Ramos (cell line): ENCODE data around the gene RB1.
"Not testable (repeated sequence)": the region's sequence is repeated elsewhere in the genome, so short reads cannot be mapped to it uniquely, and the experiment has no call there.

Experiments used
- in situ Hi-C: fragments of 300-500 bp; cut with MboI; formaldehyde crosslinking; loops from one replicate; pipeline ENCODE4 v1.14.3; 2022; ENCODE audit warnings: low sequenced_read_pairs; ENCODE audit not compliant: unreplicated experiment

RB1 gene

DNA sequence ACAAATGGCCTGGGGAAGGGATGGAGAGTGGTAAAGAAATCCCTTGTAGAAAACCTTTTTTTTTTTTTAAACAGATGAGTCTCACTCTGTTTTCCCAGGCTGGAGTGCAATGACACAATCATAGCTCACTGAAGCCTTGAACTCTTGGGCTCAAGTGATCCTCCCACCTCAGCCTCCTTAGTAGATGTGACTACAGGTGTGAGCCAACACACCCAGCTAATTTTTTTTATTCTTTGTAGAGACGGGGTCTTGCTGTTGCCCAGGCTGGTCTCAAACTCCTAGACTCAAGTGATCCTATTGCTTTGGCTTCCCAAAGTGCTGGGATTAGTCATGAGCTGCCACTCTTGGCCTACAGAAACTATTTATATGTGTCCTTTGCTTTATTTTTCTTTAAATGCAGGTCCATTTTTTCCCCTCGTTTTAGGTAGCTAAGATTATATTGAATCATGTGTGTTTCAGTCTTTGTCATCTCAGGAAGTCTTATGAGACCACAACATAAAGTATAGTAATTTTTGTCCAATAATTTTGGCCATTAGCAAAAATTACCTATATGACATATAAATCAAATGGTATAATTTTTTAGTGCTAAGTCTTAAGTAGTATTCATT lies 98.9 kb downstream of the RB1 start:
- in situ Hi-C loops = no loop called here

DNA sequence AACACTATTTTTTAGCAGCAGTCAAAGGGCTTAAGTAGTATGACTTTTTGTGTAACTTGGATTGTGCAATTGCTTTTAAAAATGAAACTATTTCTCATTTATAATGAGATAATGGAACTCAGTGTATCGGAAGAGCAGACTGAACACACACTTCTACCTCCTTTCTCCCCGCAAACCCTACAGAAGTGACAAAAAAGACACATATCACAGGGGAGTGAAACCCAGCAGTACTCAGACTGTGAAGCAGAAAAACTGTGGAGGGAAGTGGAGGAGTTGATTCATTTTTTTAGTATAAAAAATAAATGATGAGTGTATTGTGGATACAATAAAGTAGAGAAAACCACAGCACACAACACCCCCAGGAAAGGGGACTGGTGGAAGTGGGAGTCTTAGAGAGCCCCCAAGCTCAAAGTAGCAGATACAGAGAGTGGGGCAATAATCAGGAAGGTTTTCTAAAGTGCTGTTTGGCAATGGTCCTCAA lies 99.6 kb downstream of the RB1 start:
- in situ Hi-C loops = no loop called here

DNA sequence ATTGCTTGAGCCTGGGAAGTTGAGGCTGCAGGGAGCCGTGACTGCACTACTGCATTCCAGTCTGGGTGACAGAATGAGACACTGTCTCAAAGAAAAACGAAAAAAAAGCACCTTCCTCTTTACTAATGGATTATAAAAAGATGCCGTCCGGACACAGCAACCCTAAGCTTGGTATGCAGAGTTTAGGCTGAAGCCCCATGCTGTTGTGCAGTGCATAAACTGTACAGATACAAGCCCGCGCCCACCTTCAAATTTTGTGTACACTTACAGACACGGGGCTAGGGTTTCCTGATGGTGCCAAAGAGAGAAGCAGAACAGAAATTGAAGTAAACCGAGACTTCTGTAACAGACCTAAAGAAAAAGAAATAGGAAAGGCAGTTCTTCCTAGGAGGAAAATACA lies 100.4 kb downstream of the RB1 start:
- in situ Hi-C loops = no loop called here

DNA sequence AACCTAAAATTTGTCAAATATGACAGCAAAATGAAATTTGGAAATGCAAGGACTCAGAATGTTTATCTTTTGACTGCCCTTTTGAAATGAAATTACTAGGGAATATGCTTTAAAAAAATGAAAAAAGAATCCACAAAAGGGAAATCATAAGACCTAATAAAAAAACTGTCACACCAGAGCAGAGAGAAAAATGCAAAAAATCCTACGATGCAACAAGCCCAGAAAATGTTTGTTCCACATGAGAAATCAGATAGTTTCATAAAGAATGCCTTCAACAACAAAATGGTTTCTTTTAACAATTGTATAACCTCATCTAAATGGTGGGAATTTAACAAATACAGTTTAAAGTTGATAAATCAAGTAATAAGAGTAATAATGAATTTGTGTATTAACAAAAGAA lies 101.4 kb downstream of the RB1 start:
- in situ Hi-C loops = no loop called here

DNA sequence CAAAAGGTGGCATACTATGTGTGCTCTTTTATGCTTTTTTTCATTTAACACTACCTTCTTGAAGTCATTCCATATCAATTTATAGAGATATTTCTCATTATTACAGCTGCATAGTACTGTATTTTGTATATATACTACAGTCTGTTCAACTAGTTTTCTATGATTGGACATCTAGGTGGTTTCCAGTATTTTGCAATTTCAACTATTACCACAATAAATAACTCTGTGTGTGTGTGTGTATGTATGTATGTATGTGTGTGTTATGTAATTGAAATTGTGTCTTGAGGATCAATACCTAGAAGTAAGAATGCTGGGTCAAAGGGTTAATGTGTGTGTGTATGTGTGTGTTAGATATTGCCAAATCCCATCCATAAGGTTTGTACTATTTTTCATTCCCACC lies 102.3 kb downstream of the RB1 start:
- in situ Hi-C loops = no loop called here

DNA sequence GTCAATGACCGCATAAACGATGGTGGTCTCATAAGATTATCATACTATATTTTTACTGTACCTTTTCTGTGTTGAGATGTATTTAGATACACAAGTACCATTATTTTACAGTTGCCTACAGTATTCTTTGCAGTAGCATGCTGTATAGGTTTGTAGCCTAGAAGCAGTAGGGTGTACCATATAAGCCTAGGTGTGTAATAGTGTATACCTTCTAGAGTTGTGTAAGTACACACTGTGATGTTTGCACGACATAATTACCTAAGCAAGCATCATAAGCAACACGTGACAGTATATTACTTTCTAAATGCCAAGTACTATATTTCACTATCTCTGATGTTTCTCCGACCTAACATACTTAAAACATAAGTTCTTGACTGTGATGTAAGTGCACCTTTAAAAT lies 106.6 kb downstream of the RB1 start:
- in situ Hi-C loops = no loop called here

DNA sequence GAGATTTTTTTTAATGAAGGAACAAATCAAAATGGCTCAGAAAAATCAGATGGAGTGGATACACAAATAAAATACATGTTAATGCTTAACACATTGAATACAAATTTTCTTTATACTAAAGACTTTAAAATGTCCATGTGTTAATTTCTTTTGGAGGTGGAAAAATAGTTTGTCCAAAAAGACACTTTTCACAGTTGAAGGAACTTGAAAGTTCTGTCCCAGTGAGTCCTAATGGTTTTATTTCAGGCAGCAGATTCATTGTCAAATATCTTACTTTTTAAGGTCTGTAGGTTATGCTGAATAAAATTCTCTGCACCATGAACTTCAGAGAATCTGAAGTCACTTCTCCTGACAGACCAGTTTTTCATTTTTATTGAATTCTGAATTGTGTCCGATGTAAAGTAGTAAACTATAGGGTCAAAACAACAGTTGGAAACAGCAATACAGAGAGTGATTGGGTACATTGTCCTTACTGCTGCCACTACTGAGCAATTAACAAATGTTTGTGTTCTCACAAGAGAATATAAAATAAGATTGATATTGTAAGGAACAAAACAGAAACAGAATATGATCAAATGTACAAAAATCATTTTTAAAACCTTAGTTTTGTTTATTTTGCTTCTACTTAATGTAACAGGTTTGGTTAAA lies 107.7 kb downstream of the RB1 start:
- in situ Hi-C loops = no loop called here

DNA sequence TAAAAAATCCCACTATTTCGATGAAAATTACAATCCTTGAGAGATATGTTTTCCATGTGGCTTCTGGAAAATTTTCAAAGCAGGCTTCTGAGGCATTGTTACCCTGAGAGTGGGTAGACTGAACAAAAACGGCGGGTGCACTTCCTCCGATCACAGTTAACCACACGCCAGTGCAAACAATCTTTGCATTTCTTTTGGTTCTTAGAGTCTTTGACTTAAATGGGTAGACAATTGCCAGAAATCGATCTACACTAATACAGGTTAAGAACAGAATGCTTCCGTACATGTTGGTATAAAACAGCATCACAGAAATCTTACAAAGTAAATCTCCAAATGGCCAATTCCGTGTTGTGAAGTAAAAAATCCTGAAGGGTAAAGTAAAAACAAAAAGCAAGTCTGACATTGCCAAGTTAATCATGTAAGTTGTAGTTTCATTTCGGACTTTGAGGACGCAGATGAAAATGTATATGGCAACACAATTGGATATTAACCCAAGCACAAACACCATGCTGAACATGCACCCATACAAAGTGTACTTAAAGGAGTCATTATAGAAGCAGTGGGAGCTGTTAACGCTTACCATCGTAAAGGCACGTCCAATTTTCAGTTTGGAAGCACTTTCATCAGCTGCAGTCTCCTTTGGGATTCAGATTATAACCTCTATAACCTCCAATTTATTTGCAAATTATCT lies 108.4 kb downstream of the RB1 start:
- in situ Hi-C loops = no loop called here

DNA sequence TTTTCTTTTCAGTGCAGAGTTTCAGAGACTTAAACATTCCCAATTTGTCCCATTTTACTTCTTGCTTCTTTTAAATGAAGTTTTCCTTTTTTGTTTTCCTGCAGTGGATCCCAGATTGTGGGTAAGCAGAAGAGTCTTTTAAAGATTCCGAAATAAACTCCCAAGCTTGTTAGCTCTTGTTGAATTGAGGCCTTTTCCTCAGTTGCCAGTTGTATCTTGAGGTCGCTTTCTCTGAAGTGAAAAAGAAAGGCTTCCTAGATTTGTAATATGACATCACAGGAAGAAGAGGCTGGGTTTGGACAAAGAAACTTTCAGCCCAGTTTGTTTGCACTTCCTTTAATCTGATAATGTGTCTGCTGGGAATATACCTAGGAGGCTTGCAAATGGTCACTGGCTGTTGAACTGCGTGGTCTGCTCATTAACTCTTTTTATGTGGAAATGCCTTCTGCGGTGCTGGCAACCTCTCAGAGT lies 109.4 kb downstream of the RB1 start, which contains the start of gene LPAR6:
Gene LPAR6, minus strand, starts transcription at position 233 of the 471 bp plus-strand sequence. CDS start 690 bp downstream, outside the sequence.
- in situ Hi-C loops = no loop called here

DNA sequence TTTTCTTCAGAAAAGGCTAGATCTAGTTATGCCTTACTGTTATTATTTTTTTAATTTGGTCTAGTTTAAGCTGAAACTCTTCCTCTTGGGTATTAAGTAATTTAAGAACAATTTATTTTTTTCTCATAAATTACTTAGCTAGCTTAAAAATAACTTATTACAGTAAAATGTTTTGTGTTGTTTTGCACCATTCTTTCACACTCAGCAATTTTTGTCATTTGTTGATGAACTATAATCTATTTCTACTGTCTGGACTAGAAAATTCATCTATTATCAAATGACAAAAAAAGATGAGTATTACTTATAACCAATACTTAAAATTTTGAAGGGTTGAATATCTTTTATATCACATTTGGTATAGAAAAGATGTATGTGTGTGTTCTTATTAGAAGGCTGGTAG lies 111.0 kb downstream of the RB1 start:
- in situ Hi-C loops = no loop called here

DNA sequence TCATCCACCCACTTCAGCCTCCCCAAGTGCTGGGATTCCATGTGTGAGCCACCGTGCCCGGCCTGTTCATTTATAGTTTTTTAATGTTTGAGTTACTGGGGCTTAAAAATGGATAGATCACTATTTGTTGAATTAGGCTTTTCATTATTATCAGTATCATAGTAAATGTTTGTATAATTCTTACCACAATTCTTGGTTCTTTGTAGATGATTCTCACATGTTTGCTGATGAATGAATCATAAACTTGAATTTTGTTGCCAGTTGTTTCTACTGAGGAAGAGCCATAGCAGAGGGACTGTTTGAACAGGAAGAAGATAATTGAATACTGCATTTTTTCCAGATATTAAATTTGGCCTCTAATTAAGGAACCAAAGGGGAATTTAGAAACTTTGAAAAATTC lies 112.0 kb downstream of the RB1 start:
- in situ Hi-C loops = no loop called here

DNA sequence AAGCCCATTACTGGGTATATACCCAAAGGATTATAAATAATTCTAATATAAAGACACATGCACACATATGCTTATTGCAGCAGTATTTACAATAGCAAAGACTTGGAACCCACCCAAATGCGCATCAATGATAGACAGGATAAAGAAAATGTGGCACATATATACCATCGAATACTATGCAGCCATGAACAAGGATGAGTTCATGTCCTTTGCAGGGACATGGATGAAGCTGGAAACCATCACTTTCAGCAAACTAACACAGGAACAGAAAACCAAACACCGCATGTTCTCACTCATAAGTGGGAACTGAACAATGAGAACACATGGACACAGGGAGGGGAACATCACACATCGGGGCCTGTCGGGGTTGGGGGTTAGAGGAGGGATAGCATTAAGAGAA lies 118.5 kb downstream of the RB1 start:
- in situ Hi-C loops = not testable (repeated sequence)

DNA sequence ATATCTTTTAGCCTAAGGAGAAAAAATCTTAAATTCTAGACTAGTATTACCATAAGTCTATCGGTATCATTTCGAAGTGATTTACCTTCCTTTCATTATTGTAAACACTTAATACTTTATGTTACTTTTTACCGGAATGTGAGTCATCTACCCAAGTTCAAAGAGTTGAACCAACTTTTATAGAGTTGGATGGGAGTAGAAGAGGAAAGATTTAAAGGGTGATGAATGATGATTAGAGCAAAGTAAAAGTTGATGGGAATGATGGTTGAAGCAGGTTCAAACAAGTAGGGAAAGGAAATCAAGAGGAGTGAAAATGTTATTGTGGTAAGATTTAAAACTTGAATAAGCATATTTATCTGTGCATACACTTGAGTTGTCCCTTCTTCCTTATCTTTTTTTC lies 120.7 kb downstream of the RB1 start:
- in situ Hi-C loops = no loop called here

DNA sequence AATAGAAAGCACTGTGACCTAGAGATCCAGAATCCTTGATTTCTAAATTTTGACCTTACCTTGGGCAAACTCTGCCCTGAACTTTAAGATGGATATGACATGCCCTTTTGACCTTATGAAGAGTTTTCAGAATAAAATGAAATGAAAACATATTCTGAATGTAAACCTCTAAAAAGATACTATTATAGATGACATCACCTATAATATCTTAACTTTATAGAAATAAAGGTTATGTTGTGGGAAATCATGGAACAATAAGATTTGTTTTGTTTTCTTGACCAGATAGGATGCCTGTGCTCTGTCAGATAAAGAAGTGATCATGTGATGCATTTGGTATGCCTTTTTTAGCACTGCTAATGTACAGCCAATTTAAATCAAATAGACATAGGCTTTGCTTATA lies 122.5 kb downstream of the RB1 start:
- in situ Hi-C loops = no loop called here

DNA sequence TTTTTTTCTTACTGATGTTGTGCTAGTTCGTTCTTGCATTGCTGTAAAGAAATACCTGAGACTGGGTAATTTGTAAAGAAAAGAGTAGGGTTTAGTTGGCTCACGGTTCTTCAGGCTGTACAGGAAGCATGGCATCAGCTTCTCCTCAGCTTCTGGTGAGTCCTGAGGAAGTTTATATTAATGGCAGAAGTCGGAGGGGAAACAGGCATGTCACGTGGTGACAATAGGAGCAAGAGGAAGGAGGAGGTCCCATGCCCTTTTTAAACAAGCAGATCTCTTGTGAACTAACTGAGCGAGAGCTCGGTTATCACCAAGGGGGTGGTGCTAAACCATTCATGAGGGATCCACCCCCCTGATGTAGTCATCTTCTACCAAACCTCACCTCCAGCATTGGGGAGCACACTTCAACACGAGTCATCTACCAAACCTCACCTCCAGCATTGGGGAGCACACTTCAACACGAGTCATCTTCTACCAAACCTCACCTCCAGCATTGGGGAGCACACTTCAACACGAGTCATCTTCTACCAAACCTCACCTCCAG lies 123.3 kb downstream of the RB1 start:
- in situ Hi-C loops = not testable (repeated sequence)

DNA sequence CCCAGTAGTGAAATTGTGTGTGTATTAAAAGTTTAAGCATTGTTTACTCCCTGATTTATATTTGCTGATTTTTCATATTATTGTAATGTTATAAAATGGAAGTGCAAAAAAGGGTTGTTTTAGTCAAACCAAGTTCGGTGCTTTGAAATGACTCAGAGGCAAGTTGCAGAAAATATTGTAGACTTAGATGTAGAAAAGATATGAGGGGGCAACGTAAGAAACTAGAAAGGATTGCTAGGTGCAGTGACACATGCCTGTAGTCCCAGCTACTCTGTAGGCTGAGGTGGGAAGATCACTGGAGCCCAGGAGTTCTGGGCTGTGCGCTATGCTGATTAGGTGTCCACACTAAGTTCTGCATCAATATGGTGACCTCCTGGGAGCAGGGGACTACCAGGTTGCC lies 125.5 kb downstream of the RB1 start:
- in situ Hi-C loops = no loop called here

DNA sequence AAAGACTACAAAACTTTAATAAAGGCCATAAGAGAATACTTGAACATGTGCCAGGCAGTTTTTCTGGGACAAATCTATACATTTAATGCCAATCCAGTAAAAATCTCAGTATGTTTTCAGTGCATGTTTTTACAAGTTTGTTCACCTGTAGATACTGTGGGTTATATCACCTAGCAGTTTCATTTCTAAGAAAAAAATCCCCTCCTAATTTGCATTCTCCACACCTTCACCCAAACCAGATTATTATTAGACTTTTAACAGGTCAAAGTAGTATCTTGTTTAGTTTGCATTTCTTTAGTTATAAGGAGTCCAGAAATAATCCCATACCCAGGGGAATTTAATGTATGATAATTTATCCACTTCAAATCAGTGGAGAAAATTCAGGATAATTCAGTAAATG lies 126.3 kb downstream of the RB1 start:
- in situ Hi-C loops = no loop called here

DNA sequence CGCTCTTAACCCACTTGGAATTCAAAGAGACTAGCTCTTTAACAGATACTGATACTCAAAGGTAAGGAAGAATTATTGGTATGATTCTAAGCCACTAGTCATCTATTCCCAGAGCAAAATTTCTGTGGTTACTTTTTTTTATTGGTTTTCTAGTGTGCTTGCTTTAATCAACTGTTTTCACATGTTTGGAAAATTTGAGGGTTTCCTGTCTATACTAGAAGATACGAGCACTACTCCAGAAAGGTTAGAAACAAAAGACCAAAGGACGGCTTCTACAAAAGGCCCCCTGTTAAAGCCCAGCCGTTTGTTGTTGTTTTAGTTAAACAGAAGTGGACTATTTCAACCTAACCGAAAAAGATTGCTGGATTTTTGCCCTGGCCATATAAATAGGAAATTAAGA lies 127.9 kb downstream of the RB1 start:
- in situ Hi-C loops = no loop called here

DNA sequence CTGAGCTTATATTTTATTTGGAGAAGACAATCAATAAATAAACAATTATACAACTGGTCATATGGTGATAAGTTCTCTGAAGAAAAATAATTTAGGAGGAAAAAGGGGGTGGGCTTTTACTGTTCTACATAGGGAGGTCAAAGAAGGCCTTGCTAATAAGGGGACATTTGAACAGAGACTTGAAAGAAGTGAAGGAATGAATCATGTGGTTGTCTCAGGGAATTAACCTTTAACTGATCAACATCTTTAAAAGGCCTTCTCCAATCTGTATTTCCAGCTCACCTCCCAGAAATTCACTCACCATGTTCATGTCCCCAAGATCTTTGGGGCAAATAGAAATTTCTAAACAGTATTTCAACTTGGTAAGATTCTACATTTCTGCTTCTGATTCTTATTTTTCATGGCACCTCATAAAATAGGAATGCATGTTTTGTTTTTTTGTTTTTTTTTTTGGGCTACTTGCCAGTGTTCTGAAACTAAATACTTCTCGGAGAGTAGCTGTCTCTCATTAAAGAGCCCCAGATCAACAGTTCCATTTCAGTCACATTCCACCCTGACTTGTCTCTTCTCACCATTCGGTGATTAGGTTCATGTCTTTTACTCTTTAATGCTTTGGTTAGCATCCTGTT lies 128.6 kb downstream of the RB1 start:
- in situ Hi-C loops = no loop called here

DNA sequence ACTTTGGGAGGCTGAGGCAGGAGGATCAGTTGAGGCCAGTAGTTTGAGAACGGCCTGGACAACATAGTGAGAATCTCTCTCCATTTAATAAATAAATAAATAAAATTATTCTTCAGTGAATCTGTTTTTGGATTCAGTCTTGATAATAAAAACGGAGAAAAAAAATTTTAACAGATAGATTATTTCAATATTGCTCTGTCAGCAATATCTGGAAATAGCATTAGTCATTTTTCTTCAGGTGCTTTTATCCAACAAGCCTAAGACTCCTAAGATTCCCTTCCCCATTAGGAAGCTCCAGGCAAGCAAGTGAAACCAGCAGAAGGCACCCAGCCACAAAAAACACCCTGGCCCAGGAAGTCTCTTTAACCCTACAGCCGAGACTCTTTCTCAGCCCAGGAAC lies 130.6 kb downstream of the RB1 start:
- in situ Hi-C loops = no loop called here
